SK-N-MC (cell line): ENCODE measurements around the gene TP73.

ENCODE experiments used
- EZH2 ChIP-seq: fragments of 200-600 bp; sonication (generic); IDR thresholded peaks from one replicate; pipeline ENCODE4 v1.6.1; 2017; ENCODE audit warnings: antibody characterized with exemption
- POLR2AphosphoS5 ChIP-seq: IDR thresholded peaks from 2 replicates; pipeline ENCODE4 v1.6.1; 2012; ENCODE audit warnings: mild to moderate bottlenecking, low read depth, low read length, borderline replicate concordance

GRCh38 chr1:3768811-3769390 is 116.6 kb downstream of the TP73 start:
- TF ChIP-seq EZH2, result no peak
- TF ChIP-seq POLR2AphosphoS5, result no peak
